Fibroblast of villous mesenchyme (primary cell): ENCODE measurements around the gene ZCCHC17. TPM values are rescaled to one million over a fixed set of nuclear protein-coding genes. Genes with fewer than 3 reads are reported as not detected.

ENCODE experiments used
- DNase-seq: peaks from one replicate; pipeline ENCODE4 v3.0.0-alpha.2; 2010; ENCODE audit warnings: low read depth
- H3K4me3 ChIP-seq: 2 replicates; pipeline ENCODE4 v1.5.1; 2011; ENCODE audit warnings: low read depth, mild to moderate bottlenecking, low read length
- total RNA-seq: library from RNA; depleted of rRNA; stranded (reverse); fragments of >200 nt; gene quantifications from 2 replicates; pipeline ENCODE4 v1.2.3, GENCODE V29; 2012
- TF ChIP-seq, protein P1 (sequence below): IDR thresholded peaks from 2 replicates; pipeline ENCODE4 v1.5.1; 2012; ENCODE audit warnings: low read depth, mild to moderate bottlenecking, low read length; ENCODE audit not compliant: insufficient read depth

ZCCHC17 gene
- total RNA-seq, 1 donor: 45.3 TPM

DNA sequence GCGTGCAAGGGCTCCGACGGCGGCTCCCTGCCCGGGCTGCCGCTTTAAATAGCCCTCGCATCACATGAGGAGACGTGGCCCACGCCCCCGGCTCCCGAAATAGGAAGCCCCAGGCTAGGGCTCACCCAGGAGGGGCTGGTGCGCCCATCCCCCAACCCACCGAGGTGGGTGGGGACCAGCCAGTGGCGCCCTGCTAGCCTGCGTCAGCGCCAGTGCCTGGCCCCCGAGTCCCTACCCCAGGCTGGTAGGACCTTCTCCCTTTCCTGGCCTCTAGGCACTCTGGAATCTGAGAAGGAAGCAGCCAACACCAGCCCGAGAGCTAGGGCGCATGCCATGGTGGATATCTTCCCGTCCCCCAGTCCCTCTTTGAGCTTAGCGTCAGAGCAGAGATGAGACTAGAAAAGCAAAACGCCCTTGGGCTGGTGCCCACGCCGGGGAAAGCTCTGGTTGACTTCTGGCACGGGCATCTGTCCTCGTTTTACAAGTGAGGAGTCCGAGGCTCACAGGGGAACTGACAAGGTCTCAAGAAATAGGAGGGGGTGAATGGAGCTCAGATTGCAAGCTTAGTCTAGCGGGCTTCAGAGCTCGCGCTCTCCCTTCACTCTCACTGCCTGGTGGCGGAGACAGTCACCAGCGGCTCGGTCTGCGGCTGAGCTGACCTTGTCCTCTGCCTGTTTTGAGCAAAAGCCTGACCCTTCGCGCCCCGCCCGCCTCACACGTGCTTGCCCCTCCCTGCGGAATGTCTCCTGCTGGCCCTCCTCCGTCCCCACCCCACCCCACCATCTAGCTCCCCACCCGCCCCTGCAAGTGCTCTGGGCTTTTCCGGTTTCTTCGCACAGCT, 76.4 kb downstream of the ZCCHC17 start, which contains the start of gene FABP3:
Gene FABP3, minus strand, starts transcription at position 21 of the 841 bp plus-strand sequence. CDS start 62 bp downstream, outside the sequence.
- TF ChIP-seq, protein P1, sequence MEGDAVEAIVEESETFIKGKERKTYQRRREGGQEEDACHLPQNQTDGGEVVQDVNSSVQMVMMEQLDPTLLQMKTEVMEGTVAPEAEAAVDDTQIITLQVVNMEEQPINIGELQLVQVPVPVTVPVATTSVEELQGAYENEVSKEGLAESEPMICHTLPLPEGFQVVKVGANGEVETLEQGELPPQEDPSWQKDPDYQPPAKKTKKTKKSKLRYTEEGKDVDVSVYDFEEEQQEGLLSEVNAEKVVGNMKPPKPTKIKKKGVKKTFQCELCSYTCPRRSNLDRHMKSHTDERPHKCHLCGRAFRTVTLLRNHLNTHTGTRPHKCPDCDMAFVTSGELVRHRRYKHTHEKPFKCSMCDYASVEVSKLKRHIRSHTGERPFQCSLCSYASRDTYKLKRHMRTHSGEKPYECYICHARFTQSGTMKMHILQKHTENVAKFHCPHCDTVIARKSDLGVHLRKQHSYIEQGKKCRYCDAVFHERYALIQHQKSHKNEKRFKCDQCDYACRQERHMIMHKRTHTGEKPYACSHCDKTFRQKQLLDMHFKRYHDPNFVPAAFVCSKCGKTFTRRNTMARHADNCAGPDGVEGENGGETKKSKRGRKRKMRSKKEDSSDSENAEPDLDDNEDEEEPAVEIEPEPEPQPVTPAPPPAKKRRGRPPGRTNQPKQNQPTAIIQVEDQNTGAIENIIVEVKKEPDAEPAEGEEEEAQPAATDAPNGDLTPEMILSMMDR: no peak
- DNase-seq: peak; percentile 66
- H3K4me3 ChIP-seq: peak within 1 kb of the TSS; percentile 56

DNA sequence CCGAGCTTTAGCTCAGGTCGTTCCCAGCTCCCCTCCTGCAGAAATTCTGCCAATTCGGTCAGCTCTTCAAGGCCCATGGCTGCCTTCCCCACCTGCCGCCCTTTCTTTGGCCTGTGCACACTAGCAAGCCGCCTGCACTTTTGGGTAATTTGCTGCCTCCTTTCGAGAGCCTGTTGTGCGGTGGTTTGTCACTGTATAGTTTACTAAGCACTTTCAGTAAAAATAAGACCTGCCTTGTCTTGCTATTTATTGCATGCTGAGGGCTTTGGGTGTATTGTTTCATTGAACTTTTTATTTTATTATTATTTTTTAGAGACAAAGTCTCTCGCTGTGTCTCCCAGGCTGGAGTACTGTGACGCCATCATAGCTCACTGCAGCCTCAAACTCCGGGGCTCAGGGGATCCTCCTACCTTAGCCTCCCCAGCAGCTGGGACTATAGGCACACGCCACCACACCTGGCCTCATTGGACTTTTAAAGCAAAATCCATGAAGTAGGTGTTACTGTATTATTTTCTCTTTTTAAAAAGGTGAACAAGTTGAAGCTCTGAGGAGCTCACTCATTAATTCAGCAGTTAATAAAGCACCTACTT, 77.2 kb downstream of the ZCCHC17 start:
- peak overlapping the region; percentile 56 for H3K4me3 ChIP-seq

DNA sequence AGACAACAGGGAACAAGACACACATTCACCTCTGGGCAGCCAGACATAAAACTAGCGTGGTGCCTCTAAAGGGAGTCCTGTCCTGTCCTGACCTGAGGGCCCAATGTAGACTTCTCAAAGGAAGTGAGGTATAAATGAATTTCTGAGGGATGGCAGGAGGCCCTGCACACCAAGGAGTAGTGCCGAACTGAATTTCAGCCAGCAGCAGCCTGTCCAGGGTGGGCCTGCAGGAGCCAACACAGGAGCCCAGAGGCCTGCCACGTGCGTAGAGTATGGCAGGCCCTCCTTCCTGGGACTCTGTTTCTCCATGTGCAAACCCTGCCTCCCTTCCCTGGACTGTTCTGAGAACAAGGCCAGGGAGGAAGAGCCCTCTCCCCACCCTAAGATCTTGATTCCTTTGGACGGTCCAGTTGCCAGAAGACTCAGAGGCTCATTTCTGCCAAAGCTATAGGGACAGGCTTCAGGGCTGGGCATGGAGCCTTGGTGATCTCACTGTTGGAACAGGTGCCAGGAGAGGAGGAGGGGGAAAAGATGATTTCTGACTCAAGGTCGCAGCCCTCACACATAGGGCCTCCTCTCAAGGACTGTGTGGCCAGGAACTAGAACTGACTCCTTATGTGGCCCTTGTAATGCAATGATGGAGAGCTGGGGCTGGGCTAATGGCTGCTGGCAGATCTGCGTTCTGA, 77.8 kb downstream of the ZCCHC17 start:
- DNase-seq: no peak
- TF ChIP-seq, protein P1: no peak
- H3K4me3 ChIP-seq: no peak overlapping the region

More for the DNA sequence above, 77.2 kb downstream of the ZCCHC17 start:
- no peak for DNase-seq
- TF ChIP-seq, protein P1: no peak

DNA sequence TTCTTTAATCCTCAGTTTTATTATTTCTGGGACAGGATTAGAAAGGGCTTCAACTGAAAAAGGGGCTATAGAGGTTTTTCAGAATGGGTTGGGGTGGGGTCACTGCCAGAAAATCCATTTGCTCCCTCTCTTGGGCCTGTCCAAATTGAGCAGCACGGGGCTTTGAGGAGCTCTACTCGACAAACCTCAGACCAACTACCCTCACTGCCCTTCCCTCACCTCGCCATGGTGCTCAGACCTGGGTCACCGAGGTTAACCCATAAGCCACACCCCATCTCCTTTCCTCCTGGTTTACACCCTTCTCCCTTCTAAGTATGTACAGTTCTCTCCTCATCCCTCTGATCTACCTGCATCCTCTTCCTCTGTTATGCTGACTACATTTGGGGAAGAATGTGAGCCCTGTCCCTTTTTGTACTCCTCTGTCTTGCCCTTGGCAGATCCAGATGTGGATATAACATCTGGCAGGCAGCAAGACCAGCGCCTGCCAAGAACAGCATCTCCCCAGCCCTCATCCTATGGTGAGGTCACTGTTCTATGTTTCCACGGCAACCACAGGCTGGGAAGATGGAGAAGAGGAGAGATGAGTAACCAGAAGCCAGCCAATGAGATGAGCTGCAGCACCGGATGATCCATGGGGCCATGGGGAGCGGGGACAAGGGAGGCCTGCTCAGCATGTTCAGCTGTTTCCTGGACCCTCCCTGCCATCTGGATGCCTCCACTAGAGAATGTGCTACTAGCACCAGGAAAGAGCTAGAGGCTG, 79.7 kb downstream of the ZCCHC17 start:
- peak; percentile 76 for DNase-seq
- H3K4me3 ChIP-seq: no peak overlapping the region
- TF ChIP-seq, protein P1: no peak

DNA sequence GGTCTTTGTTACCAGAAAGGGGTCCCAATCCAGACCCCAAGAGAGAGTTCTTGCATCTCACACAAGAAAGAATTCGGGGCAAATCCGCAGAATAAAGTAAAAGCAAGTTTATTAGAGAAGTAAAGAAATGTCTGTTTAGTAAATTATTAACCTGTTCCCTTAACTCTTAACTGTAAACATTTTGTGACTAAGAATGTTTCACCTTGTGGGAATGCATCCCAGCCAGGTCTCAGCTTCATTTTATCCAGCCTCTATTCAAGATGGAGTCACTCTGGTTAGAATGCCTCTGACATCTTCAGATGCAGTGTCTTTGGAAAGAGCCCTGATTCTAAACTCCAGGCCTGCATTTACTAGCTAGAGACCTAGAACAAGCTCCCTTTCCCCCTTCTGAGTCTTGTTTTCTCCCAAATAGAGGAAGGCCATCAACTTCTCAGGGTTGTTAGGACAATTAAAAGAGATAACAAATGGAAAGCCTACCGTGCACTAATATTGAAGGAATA, 80.6 kb downstream of the ZCCHC17 start:
- no peak overlapping the region for H3K4me3 ChIP-seq
- TF ChIP-seq, protein P1: no peak
- no peak for DNase-seq

DNA sequence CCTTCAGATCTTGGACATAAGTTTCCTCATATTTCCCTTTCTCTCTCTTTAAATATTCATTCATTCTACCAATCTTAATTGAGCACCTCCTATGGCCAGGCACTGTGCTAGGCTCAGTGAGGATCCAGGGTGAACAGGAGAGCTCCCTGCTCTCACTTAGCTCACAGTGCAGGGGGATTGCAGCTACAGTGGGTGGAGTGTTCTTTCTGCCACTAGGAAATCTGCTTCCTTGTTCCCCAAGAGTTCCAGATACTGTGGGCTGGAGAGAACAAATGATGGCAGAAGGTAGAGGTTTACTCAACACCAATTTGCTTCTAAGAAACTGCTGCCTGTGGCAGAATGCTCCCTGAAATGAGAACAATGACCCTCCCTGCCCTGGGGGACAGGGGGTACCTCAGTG, 81.2 kb downstream of the ZCCHC17 start:
- H3K4me3 ChIP-seq: no peak overlapping the region
- TF ChIP-seq, protein P1: no peak
- no peak for DNase-seq
